GM11168 (cell line): ENCODE measurements around the gene SYT11.

Experiments used
- in situ Hi-C: fragments of 300-500 bp; cut with MboI; formaldehyde crosslinking; loops from one replicate; pipeline ENCODE4 v1.12.0; 2022; ENCODE audit warnings: low sequenced_read_pairs; ENCODE audit not compliant: unreplicated experiment

The SYT11 gene

GRCh38 chr1:155932487-155932886, 73.1 kb downstream of the SYT11 start:
- in situ Hi-C loops: no loop called here

GRCh38 chr1:155933591-155934096, 74.3 kb downstream of the SYT11 start:
- in situ Hi-C loops: no loop called here

- in situ Hi-C loops: no loop called here
These were observed 74.9 kb downstream of the SYT11 start, which contains the start of gene KHDC4 for GRCh38 chr1:155934097-155934935. TSS of gene KHDC4 (minus strand) at chr1:155934413. CDS start at chr1:155934373, 40 bp downstream.
